Mucosa of descending colon (tissue), 3 donors: ENCODE data around the gene RFESD. TPM values are rescaled to one million over a fixed set of nuclear protein-coding genes. Genes with fewer than 3 reads are reported as not detected.

Source experiments
- ATAC-seq: fragments of 200-7000 bp; cut with Tn5 transposase; one replicate; pipeline ENCODE4 v1.9.1; 2020; ENCODE audit warnings: mild to moderate bottlenecking, moderate library complexity
- DNase-seq, 3 donors: peaks; one replicate each; pipeline ENCODE4 v3.0.0-alpha.2; 2020
- H3K36me3 ChIP-seq: fragments of 200-600 bp; one replicate; pipeline ENCODE4 v1.8.0; 2021; ENCODE audit warnings: low read depth, mild to moderate bottlenecking
- H3K4me1 ChIP-seq: fragments of 200-600 bp; one replicate; pipeline ENCODE4 v1.8.0; 2021; ENCODE audit warnings: low read depth, mild to moderate bottlenecking
- H3K4me3 ChIP-seq: fragments of 200-600 bp; one replicate; pipeline ENCODE4 v1.8.0; 2021; ENCODE audit warnings: mild to moderate bottlenecking
- H3K9me3 ChIP-seq: fragments of 200-600 bp; one replicate; pipeline ENCODE4 v1.8.0; 2021; ENCODE audit warnings: mild to moderate bottlenecking
- CTCF ChIP-seq: fragments of 200-600 bp; IDR thresholded peaks from one replicate; pipeline ENCODE4 v1.8.0; 2022; ENCODE audit warnings: antibody characterized with exemption, mild to moderate bottlenecking
- intact Hi-C, 2 donors: fragments of 100-400 bp; cut with DNase I in 1 of 2; cut with micrococcal nuclease in 1 of 2; formaldehyde crosslinking; loops; one replicate each; pipeline versions ENCODE4 v1.11.0 to v1.11.1; 2022; cut with DNase I, micrococcal nuclease
- total RNA-seq, 3 donors: library from RNA; stranded (reverse); fragmentation: NEBNext Ultra II Directional in 2 of 3; extraction: Animal tissue kit (Norgen Biotek cat#: 25700) in 2 of 3; gene quantifications; one replicate each; pipeline versions ENCODE4 v1.2.1 to v1.2.4, GENCODE V29; 2021 to 2023
- donor health status: DM: no; HTN: no; CAD: no; lungs with moderate emphysema.
- donor health status: DM: no; HTN: no; CAD: no.
- donor health status: DM: no; HTN: yes; CAD: no.

RFESD gene
- total RNA-seq, 3 donors from 2014 or later, result 0.31 to 2.5 (median 1.4) TPM

DNA sequence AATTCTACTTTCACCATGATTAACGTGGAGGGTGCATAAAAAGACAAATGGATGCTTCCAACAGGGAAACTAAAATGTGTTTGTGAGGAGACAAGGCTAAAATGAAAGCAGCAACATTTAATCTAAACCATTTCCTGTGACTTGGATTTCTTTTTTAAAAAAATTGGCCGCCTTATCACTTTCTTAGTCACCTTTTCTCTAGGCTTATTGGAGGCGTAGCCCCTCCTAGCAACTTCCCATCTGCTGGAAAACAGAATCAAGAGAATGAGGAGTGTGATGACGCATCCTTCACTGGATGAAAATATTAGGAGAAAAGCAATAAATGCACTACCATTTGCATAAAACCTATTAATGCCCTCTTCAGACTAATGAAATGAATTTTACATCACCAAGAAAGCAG is 27.5 kb upstream of the RFESD start:
- H3K36me3 ChIP-seq, result no peaks in the 10 kb centered on the region
- peaks cover 6% of the 10 kb centered on the region for H3K4me1 ChIP-seq
- H3K4me3 ChIP-seq, result no peak overlapping the region
- TF ChIP-seq CTCF, result no peak
- ATAC-seq (no peak), DNase-seq (no peak)
- H3K9me3 ChIP-seq, result no peaks in the 10 kb centered on the region
- intact Hi-C loops, result no loop called here

GRCh38 chr5:95619514-95620029 is 27.0 kb upstream of the RFESD start:
- no peak overlapping the region for H3K4me3 ChIP-seq
- no peak for TF ChIP-seq CTCF
- H3K9me3 ChIP-seq, result no peaks in the 10 kb centered on the region
- DNase-seq, result peak in 1 of 3 donors; percentile 34
- ATAC-seq, result peak; percentile 2
- intact Hi-C loops, result no loop called here
- no peaks in the 10 kb centered on the region for H3K36me3 ChIP-seq
- H3K4me1 ChIP-seq, result peaks cover 6% of the 10 kb centered on the region

GRCh38 chr5:95620030-95620869 is 26.3 kb upstream of the RFESD start, which contains the start of gene GPR150:
Gene GPR150 (plus strand): TSS chr5:95620087. CDS start chr5:95620276, 189 bp downstream.
- no peak for TF ChIP-seq CTCF
- DNase-seq, result peak; percentile 65 to 84 (median 78)
- intact Hi-C loops, result no loop called here
- Histone ChIP-seq H3K9me3 (no peaks in the 10 kb centered on the region), H3K4me1 (peaks cover 6% of the 10 kb centered on the region), H3K36me3 (no peaks in the 10 kb centered on the region), H3K4me3 (peak within 1 kb of the TSS; percentile 21)
- ATAC-seq, result peak; percentile 80

DNA sequence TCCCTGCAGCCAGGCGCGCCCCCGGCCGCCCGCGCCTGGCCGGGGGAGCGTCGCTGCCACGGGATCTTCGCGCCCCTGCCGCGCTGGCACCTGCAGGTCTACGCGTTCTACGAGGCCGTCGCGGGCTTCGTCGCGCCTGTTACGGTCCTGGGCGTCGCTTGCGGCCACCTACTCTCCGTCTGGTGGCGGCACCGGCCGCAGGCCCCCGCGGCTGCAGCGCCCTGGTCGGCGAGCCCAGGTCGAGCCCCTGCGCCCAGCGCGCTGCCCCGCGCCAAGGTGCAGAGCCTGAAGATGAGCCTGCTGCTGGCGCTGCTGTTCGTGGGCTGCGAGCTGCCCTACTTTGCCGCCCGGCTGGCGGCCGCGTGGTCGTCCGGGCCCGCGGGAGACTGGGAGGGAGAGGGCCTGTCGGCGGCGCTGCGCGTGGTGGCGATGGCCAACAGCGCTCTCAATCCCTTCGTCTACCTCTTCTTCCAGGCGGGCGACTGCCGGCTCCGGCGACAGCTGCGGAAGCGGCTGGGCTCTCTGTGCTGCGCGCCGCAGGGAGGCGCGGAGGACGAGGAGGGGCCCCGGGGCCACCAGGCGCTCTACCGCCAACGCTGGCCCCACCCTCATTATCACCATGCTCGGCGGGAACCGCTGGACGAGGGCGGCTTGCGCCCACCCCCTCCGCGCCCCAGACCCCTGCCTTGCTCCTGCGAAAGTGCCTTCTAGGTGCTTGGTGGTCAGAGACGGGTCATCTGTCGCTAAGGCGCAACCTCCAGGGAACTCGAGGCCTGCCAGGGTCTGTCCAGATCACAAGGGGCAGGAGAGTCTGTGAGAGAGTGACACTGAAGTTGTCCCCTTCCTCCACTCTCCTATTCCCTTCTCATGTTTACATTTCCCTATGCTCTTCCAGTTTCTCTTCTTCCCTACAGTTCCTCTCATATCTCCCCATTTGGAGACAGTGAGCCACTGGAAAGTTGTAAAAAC is 25.4 kb upstream of the RFESD start:
- peak overlapping the region; percentile 21 for H3K4me3 ChIP-seq
- H3K36me3 ChIP-seq, result no peaks in the 10 kb centered on the region
- H3K4me1 ChIP-seq, result peaks cover 6% of the 10 kb centered on the region
- no peaks in the 10 kb centered on the region for H3K9me3 ChIP-seq
- no peak for TF ChIP-seq CTCF
- intact Hi-C loops, result no loop called here
- DNase-seq (peak; percentile 43 to 76 (median 74)), ATAC-seq (peak; percentile 73)

- DNase-seq (peak in 1 of 3 donors; percentile 33), ATAC-seq (peak; percentile 34)
- intact Hi-C loops, result no loop called here
- H3K4me1 ChIP-seq, result peaks cover 6% of the 10 kb centered on the region
- no peaks in the 10 kb centered on the region for H3K36me3 ChIP-seq
- TF ChIP-seq CTCF, result no peak
- H3K4me3 ChIP-seq, result no peak overlapping the region
- no peaks in the 10 kb centered on the region for H3K9me3 ChIP-seq
These were observed 24.5 kb upstream of the RFESD start for GRCh38 chr5:95621839-95622629.
